T-helper 1 cell (primary cell): ENCODE results near the gene LRRC70.
"Not testable (repeated sequence)": the region's sequence is repeated elsewhere in the genome, so short reads cannot be mapped to it uniquely, and the experiment has no call there.

Experiments used
- DNase-seq, 5 donors: peaks; one replicate each; pipeline ENCODE4 v3.0.0-alpha.2; 2012 to 2020
- total RNA-seq, 4 donors: gene quantifications; one replicate each; lab custom pipeline; 2026; lab: John Stamatoyannopoulos, UW

LRRC70 gene
- 0.30 to 1.6 (median 1.4) reads per million in 4 donors for total RNA-seq

GRCh38 chr5:62578540-62578939 lies at the start of gene LRRC70:
Gene LRRC70 (plus strand): TSS chr5:62578819. CDS start chr5:62579439, 620 bp downstream.
- peak in 2 of 5 donors; percentile 2 to 88 for DNase-seq

DNA sequence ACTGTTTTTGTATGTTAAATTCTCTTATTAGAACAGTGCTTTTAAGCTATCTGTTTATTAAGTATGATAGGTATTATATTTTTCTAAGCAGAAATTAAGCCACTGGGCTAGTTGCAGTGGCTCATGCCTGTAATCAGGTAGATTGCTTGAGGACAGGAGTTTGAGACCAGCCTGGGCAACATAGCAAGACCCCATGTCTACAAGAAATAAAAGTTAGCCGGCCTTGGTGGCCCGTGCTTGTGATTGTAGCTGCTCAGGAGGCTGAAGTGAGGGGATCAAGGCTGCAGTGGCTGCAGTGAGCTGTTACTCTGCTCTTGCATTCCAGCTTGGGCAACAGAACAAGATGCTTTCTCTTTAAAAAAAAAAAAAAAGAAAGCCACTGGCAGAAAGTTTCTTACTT lies 45.0 kb upstream of the LRRC70 start:
- DNase-seq: no peak

DNA sequence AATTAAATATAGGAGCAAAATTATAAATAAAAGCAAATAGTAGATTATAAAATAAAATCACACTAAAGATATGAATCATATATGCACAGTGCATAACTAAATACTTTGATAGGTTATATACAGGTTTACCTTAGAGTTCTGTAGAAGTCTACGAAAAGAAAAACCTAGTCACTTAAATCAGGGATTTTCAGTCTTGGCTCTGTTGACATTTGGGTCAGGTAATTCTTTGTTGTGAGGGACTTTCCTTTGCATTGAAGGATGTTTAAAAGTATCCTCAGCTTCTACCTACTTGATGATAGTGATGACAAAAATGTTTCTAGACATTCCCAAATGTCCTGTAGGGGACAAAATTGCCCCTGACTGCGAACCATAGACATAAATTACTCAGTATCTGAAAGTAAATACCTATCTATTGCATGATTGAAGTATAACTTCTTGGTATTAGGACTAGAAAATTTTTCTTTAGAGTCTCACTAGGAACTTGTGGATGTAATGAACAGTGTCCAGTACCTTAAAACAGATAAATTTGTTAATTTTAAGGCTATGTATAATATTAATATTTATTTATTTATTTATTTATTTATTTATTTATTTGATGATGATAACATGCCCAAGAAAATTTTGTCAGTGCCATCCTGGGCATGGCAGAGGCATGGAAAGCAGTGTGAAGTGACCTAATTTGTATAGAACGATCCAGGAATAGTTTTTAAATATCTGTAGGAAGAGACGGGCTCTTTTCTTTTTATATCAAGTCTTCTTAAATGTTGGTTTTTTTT lies 44.0 kb upstream of the LRRC70 start:
- no peak for DNase-seq

DNA sequence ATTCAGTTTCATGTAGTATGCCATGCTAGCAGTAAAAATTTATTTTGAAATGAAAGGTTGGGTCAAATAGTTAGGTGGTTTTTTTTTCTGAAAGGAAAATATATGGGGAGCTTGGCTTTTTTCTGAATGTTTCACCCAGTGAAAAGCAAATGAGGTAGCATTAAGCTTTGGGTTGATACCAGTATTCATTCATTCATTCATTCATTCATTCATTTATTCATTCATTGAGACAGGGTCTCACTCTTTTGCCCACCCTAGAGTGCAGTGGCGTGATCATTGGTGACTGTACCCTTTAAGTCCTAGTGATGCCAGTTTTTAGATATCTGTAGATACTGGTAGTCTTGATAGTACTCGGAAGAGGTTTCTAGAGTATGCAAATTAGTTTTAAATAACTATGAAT lies 42.4 kb upstream of the LRRC70 start:
- DNase-seq: no peak

GRCh38 chr5:62536783-62537182 lies 41.8 kb upstream of the LRRC70 start:
- no peak for DNase-seq

- peak in 1 of 5 donors; percentile 48 for DNase-seq
Observed at GRCh38 chr5:62538017-62538942, 40.3 kb upstream of the LRRC70 start.

DNA sequence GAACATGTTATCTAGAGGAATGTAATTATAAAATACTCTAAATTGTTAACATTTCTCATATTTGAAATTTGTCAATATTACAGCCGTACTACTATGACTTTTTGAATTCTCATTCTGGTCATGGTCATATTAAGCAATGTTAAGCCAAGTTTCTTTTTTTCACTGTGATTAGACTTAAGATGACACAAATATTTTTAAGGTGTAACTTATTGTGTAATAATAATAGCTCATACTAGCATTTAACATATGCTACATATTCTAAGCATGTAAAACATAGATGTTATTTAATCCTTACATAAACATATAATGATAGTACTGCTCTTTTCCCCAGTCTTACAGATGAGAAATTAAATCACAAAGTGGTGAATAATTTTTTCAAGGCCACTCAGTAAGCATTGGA lies 35.9 kb upstream of the LRRC70 start:
- no peak for DNase-seq

DNA sequence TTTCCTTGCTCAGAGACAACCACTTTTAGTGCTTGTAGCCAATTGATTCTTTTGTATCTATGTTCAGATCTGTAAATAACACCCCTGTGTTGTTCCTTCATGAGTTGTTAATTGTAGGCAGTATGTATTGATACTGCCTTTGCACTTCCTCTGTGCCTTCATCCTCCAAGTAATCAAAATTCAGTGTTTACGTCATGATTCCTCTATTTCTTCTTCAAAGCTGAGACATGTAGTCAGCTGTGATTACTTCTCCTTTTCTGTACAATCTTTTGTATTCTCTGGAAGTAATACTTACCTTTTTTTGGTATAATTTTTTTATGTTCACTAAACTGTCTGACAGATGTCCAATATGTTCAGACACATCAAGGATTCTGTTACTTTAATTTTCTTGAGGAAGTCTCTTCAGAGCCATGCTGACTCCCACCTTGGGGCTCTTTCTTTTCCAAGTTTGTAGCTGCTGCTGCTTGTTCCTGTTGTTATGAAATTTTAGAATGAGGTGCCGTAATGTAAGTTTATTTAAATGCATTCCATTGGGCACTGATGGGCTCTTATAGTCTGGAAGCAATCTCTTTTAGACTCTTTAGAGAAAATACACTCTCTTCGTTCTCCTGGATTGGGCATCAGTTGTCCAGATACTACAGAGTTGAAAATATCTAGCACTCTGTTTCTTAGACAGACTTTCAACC lies 30.5 kb upstream of the LRRC70 start:
- DNase-seq: no peak

- DNase-seq: no peak
Observed at GRCh38 chr5:62550103-62550502, 28.5 kb upstream of the LRRC70 start.

GRCh38 chr5:62555930-62556329 lies 22.7 kb upstream of the LRRC70 start:
- DNase-seq: no peak

GRCh38 chr5:62558941-62559340 lies 19.7 kb upstream of the LRRC70 start:
- DNase-seq: no peak

- no peak for DNase-seq
Observed at GRCh38 chr5:62560786-62561185, 17.8 kb upstream of the LRRC70 start.

GRCh38 chr5:62561896-62562295 lies 16.7 kb upstream of the LRRC70 start:
- no peak for DNase-seq

DNA sequence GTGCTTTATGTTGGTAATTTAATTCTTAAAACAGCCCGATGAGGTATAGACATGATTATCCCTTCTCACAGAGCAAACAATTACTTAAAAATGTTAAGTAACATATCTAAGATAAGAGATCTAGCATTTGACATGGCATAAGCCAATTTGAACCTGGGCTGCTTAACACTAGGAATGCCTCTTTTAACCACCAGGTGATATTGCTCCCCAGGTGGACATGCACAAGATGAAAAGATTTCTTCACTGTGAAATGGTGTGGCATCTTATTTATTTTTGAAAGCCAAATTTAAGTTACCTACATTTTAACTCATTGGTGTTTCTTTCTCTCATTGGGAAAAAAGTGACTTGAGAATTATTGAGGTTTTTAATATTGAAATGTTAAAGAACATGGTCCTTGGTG lies 15.8 kb upstream of the LRRC70 start:
- no peak for DNase-seq

DNA sequence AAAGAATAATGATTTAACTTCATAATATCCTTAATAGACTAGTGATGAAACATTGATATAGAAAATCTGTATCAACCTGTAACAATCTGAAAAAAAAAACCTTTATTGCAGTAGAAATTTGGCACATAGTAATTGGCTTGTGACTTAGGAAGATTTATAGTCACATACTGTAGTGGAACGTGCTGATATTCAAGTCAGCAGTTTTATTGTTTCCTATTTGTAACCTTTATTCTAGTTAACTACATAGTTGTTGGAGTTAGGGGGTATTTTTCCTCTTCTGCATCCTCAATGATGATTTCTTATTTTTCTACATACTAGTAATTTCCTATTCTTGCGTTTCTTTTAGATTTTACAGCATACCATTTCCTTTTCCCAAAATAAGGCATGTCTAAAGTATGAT lies 14.5 kb upstream of the LRRC70 start:
- DNase-seq: no peak

DNA sequence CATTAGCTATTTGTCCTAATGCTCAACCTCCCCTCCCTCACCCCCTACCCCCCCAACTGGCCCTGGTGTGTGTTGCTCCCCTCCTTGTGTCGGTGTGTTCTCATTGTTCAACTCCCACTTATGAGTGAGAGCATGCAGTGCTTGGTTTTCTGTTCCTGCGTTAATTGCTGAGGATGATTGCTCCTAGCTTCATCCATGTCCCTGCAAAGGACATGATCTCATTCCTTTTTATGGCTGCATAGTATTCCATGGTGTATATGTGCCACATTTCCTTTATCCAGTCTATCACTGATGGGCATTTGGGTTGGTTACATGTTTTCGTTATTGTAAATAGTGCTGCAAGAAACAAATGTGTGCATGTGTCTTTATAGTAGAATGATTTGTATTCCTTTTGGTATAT lies 12.9 kb upstream of the LRRC70 start:
- DNase-seq: not testable (repeated sequence)

- DNase-seq: no peak
Observed at GRCh38 chr5:62568143-62568542, 10.5 kb upstream of the LRRC70 start.

DNA sequence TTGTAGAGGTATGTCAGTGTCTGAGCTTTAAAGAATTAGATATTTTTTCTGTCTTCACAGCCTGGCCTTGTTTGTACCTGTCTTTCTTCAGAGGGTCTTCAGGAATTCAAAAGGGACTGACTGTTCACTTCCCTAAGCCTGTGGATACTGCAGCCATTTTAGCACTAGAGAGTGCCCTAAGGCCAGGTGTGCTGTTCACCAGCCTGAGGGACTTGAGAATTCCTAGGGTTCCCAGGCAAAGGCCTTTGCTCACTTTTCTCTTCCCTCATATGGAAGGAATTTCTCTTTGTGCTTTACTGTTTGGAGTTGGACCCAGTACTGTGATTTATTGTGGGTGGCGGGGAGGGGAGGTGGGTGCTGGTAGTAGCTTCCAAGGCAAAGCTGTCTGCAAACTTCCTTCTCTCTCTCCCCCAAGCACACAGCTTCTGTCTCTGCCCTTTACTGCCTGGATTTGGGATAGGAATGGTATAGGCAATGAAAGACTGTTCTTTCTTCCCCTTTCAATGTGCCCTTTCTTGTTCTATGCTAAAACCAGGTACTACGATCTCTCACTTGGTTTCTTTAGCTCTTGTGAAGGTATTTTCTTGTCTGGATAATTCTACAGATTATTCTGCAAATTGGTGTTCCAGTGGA lies 9.7 kb upstream of the LRRC70 start:
- no peak for DNase-seq

DNA sequence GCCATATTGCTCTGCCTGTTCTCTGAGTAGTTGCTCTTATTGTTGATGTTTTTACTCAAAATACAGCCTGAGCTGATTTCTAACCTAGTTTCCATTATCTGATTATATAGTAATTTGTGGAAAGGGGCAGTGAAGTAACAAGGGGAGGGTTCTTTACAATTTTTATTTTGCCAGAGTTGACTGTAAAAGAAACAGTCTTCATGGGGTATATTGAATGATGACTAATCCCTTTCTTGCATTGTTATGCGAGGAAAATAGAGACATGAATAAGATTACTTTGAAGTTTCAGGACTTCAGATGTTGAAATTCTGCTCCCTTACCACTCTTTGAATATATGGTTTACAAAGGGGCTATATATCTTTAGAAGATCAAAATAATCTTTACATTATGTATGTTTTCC lies 9.1 kb upstream of the LRRC70 start:
- peak in 1 of 5 donors; percentile 42 for DNase-seq

DNA sequence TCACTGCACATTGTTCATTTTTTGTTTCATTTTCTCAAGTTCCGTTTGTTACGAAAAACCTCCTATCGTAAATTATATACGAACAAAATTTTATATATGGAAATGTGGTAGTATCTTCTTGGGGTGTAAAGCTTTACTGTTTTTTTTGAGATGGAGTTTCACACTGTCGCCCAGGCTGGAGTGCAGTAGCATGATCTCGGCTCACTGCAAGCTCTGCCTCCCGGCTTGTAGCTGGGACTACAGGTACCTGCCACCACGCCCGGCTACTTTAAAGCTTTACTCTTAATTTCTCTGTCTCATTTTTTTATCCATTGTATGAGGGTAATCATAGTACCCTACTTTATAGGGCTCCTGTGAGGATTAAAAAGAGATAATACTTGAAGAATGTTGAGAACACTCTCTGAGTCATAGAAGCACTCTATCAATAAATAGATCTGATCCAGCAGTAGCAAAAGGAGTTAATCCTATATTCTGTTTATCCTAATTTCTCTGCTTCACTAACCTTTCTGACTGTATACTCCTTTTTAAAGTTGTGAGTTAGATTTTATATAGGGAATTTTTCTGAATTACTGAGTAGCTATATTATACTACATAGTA lies 5.6 kb upstream of the LRRC70 start:
- no peak for DNase-seq

DNA sequence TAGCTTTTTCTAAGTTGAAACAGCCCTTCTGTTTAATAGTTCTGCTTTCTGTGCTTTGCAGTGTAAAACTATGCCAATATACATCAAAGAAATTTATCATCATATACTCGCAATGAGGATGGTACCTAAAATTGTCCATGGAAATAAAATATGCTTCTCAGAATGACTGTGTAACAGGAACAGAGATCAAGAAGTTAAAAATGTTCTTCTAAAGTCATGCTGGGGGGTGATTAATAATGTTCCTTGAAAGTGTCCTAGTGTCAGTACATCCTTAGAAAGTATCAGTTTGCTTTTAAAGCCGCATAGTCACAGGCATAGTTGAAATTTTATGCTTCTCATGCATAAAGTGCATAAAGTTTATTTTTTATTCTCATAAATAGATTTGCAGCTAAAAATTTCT lies 4.0 kb upstream of the LRRC70 start:
- DNase-seq: peak in 1 of 5 donors; percentile 52

- DNase-seq: no peak
Observed at GRCh38 chr5:62575066-62575465, 3.6 kb upstream of the LRRC70 start.
